Activated CD4-positive, alpha-beta T cell treated with anti-CD3 and anti-CD28 coated beads, Interleukin-2, amount 50 U/mL, for 48 hours (primary cell): ENCODE results near the gene LIN52.

Experiments used
- DNase-seq, 2 experiments: peaks; one replicate each; pipeline ENCODE4 v3.0.0-alpha.2; 2020

The LIN52 gene

DNA sequence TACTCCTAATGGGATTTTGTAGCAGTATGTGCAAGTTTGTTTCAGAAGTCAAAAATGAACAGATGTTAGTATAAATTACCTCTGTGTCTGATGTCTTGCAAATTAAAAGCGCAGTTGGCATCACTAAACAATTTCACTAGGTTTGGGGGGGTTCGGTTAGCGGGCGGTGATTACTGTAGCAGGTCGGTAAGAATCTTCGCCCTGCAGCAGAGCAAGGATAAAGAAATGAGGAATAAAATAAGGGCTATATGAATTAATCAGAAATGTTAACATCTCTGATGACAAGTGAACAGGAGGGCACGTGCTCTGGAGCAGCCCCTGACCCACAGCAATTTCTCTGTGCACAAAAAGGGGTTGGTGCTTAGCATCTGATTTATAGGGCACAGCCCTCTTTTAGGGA, 110.9 kb downstream of the LIN52 start:
- DNase-seq: no peak

DNA sequence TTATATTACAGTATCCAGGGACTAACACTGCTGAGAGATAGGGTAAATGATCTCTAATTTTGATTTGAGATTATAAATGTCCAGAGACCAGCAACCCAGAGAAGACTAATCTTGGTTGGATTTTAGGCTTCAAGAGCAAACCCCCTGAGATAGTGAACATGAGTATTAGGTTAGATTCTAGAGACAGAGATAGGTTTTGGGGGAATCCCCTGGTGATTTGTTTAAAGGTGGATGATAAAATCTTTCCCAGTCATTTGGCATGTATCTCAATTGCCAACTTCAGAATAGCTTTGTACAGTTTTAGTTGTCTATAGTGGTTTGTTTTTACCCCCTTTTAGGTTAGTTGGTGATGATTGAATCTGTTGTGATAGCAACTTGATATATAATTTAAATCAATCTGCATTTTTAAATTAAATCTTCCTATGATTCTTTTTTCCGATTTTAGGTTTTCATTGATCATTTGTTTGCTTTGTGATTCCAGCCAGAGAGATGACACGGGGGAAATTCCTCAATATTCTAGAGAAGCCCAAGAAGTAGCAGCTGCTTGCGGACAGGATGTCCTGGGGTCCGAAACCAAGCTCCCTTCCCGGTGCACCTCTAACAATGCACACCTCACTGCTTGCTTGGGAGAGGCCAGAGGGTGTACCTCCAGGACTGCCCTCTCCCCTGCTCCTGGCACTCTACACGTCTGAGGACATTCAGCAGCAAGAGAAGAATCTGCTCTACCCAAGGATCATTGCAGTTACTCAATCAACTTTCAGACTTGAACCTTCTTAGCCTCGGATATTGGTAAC, 113.9 kb downstream of the LIN52 start:
- no peak for DNase-seq

DNA sequence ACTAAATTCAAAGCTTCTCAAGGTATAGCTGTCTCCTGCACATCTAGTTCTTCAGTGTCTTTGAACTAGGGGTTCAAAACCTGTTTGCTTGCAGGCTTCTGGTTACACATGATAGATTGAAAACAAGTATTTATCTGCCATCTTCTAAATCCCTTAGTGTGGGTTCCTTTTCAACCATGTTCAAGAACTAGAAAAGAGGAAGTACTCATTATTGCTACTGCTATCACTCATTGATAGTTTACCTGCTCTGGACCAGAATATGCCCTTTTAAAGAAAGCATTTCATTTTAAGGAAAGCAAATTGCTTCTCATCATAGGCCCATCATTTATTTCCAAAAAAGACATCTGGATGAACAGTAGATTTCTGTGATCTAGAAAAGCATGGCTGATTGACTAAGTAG, 117.4 kb downstream of the LIN52 start:
- DNase-seq: no peak

DNA sequence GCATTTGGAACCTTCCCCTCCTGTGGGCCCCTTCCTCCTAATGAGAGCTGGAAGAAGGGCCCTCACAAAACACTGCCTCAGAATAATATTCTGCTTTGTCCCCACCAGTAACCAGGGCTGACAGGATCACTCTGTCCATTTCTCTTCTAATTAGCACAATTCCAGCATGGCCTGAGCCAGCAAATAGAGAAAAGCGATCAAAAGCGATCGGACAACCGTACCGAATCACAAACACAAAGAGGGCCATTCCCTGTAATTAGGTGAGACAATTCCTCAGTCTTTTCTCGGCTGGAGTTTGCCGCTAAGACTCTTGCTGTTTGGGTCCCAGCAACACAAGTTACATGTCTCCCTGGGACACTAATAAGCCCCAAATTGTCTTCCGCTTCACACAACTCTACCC, 118.9 kb downstream of the LIN52 start:
- no peak for DNase-seq

DNA sequence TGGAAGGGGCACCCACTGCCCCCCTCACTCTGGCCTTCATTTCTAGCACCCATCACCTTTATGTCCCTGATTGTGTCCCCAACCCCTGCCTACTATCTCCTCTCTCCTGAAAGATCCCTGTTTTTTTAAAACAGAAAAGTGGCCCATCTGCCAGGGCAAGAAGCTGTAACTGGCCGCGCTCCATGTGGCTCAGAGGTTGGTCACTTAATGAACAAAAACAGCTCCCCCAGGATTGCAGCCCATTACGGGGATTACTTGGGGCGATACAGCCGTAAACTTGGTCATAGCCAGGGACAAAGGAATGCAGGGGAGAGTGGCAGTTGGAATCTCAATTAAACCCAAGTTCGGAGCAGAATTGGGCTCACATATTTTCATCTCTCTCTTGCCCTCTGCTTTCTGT, 119.7 kb downstream of the LIN52 start:
- no peak for DNase-seq

DNA sequence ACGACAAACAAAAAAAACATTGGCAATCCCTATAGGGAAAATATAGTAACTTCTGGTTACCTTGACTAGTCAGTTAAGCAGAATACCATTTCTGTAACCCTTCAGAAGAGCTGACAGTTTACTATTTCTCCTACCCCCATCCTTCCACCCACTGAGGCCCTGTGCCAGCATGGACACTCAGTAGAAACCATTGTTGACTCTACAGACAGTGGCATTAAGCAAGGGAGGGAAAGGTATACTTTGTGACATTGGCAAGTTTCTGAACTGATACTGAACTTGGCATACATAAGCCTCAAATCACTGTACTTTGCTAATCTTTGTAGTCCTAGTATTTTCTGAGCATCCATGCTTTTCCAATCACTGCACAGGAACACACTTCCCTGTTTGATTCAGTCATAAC, 121.1 kb downstream of the LIN52 start:
- DNase-seq: no peak

DNA sequence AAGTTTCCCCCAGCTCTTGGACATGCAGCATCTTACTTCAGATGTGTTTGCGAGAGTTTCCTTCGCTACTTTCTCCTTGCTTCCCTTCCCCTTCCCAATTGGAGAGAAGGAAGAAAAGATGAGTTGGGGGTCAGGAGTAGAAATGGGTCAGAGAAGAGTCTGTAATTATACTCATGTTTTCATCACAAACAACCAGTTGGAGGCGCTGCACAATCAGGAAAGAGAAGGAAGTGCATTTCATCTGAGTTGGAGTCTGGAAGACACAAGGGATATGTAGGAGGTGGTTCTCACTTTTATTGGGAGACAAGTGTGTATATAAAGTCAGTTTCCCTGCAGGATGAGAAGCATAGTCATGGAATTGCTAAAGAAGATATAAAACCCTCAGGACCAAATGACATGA, 123.2 kb downstream of the LIN52 start:
- DNase-seq: peak in 1 of 2 experiments; percentile 12

DNA sequence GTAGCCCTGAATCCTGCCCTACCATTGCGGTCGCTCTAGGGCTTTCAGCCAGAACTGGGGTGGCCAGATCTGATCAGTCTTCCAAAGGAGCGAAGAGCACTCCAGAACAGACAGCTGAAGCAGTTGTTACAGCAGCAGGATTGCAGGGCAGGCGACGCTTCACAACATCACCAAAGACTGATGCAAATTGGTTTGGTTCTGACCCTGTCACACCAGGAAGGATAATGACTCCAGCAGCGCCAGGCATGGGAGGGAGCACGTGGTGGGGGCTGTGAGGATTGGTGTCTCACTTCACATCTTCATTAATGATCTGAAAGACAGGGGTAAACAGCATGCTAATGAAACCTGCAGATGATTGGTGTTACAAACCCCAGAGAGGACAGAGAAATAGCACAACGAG, 123.9 kb downstream of the LIN52 start:
- DNase-seq: no peak

DNA sequence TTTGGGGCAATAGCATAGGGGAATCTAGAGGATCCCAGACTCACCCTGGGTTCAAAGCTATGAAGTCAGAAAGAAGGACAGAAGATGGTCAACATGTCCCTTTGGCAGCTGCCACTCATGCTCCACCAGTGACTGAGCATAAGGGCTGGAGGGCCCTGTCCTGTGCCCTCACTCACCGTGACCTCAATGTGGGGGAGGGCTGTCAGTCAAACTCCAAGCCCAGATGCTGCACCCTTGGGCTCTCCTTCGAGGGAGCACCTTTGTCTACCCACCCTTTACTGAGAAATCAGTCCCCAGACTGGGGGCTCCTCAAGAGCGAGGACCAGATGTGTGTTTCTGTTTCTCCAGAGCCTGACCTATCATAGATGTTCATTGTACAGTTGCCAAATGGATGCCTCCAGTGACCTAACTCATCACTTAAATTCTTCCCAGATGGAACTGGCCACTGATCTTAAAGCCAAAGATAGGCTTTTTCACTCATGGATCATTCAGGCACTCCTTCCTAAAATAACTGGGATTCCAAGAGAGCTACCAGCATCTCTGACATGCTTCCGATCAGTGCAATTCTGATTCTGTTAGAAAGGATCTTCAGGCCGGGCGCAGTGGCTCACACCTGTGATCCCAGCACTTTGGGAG, 127.3 kb downstream of the LIN52 start:
- DNase-seq: no peak

DNA sequence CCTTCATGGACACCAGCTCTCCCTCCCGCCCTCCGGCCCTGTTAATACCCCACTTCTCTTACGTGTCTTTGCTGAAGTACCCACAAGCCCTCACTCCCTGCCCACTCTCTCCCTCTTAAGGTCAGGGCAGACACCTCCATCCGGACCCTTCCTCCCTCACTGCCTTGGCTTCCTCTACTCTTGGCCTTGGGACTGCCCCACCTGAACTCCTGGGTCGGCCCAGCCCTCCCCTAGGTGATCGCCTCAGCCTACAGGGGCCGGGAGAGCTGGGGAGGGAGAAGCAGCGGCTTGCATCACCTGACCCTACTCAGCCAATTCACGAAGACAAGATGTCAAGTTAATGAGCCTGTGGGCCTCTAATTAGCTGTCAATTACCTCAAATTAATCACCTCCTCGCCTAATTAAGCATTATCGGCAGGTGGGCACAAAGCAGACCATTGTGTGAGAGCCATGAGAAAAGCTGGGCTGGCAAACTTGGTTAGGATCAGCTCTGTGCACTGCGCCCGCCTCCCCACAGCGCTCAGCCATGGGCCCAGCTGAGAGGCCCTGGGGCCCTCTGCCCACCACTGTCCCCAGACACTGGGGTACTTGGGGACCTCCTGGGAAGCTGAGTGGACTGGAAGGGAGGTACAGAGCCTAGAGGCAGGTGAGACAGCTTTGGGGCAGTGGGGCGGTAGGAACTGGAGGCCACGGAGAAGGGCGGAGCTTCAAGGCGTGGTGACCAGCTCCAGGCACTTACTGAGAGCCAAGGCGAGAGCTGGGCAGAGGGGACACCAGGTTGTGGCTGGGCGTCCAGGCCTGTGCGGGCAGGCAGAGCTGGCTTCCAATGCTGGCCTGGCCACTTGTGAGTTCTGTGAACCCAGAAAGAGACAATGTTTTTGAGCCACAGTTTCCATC, 129.4 kb downstream of the LIN52 start:
- DNase-seq: no peak

DNA sequence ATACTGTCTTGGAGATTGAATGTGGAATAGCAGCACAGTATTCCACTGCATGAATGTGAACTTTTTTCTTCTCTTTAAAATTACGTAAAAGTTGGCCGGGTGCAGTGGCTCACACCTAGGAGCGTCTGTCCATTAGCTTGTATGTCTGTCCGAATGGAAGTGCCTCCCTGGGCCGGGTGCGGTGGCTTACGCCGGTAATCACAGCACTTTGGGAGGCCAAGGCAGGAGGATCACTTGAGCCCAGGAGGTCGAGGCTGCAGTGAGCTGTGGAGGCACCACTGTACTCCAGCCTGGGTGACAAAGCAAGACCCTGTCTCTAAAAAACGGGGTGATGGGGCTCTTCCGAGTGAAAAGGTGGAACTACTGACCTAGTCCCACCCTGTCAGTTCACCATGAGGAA, 131.9 kb downstream of the LIN52 start:
- DNase-seq: no peak

DNA sequence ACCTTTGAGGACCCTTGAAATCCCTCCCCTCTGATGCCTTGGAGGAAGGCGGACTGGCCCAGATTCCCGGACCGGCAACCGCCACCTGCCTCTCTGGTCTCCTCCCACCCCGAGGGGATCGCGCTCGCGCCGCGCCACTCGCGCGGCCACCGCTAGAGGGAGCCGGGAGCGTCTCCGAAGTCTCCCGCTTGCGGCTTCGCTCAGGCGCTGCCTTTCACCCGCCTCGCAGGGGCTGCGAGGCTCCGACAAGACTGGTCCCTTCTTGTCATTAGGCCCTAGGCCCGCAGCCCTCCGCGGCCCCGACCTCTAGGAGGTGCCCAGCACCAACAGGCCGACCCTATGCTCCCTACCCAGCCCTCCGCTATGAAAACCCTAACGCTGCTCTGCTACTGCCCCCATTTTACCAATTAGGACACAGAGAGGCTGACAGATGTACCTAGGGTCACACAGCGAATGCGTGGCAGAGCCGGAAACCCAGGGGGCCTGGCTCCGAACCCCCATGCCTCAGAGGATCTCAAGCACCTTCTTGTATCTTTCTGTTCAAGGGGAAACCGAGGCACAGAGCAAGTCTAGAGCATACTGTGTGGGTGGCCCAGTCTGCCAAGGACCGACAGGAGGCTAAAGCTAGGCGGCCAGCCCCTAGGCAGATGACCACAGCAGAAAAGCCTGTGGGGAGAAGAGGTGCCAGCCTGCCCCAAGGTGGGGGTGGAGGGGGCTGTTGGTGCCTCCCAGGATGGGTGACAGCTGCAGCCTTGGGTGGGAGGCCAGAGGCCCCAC, 133.1 kb downstream of the LIN52 start:
- peak; percentile 83 to 84 for DNase-seq

DNA sequence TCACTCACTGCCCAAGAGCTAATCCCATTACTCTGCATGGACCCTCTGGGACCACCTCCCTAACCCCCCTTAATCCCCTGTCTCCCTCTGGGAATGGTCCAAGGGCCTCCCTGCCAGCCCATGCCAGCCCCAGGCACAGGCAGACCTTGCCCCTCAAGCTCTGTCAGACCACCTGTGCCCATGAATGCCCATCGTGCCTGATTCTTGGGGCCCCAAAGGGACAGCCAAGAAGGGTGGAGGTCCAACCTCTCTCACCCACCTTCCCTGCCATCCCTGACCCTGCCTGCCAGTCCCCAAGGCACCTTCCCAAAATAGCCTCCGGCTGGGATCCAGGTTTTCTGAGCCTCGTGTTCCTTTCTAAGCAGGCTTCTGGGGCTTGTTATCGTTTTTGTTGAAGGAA, 133.7 kb downstream of the LIN52 start:
- DNase-seq: no peak

DNA sequence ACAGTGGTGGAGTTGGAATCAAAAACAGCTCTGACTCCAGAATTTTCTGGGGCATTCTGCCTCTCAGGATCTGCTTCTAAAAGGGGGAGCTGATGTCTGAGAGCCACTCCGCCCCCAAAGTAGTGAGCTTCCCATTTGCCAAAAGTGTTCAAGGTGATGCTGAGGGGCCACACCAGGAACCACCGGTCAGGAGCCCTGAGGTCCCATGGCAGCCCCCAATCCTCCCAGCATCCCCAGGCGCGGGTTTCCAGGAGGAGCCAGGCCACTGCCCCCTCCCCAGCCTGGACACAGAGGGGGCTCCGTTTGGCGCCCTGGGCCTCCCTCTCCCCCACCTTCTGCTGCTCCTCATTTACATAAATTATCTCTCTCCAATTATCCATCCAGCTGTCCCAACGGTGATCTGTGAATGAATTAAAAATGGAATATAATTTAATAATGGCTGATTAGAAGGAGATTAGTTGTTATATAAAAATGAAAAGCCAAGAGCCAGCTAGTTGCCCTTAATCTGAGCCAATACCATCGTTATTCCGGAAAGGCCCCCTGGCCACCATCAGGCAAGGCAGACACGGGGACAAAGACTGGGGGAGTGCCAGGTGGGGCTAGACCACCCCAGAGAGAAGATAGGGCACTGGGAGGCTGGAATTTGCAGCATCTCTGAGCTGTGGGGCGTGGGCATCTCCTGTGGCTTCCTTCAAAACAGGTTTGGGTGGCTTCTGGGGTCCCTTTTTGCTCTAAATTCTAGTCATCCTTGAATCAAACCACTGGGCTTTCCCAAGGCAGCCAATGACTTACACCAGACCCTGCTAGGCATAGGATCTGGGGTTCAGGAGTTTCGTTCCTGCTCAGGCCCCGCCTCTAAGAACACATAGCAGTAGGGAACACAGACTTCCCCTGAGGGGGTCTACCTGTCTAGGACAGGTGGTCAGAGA, 134.8 kb downstream of the LIN52 start:
- DNase-seq: no peak

DNA sequence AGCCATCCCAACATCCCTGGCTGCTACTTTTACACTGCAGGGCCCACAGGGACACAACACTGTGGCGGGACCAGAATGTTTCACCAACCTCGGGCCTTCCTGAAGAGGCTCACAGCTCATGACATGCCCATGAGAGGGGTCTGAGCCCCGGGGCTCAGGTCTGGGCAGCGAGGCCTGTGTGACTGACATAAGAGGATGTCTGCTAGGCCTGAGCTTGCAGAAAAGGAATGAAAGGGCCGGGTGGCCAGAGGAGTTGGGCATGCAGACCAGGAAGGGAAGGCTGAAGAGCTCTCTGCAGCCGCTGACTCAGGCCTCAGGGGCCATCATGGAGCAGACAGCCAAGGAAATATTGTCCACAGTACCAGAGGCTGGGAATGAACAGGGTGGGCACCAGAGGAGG, 136.2 kb downstream of the LIN52 start:
- DNase-seq: no peak

DNA sequence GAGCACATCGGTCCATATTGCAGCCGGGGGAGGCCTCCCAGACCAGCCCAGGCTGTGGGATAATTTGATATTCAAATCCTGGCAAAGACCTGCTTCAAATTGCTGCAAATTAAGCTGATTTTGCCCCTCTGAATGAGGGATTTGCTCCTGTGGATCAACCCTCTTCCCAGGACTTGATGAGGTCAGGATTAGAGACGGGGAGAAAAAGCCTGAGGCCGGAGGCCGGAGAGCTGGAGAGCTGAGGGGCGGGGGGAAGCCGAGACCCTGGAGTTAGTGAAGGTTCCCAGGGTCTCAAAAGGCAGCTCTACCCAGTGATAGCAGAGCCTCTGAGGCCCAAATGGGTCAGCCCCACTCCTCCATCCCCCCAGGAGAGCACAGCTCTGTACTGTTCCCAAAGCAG, 137.0 kb downstream of the LIN52 start:
- DNase-seq: no peak

DNA sequence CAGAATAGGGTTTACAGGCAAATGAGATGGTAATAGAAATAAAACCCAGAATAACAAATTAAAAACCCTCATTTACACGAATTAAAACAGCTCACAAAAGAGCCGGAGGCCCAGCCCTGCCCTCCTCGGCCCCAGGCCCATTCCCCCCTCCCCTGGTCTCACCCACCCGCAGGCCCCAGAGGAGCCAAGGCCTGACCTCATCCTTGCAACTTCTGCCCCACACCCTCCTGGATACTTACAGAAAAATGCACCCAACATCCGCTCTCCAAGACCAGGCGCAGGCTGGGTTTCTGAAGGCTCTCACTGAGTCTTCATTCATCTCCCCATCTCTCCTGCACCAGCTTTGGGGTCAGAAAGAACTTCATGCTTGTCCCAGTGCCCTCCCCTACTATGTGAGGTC, 138.3 kb downstream of the LIN52 start:
- no peak for DNase-seq

DNA sequence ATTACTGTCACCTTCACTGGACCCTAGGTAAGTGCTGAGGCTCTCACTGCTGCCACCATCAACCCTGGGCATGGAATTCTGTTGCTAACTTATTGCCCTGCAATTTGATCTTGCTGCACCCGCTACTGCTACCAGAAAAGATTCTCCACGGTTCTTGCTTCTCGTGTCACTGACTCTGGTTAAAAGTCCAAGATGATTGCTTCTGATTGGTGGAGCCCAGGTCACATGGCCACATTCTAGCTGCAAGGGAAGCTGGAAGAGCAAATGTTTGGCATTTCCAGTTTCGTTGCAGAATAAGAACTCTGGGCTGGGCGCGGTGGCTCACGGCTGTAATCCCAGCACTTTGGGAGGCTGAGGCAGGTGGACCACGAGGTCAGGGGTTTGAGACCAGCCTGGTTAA, 147.0 kb downstream of the LIN52 start:
- DNase-seq: no peak

DNA sequence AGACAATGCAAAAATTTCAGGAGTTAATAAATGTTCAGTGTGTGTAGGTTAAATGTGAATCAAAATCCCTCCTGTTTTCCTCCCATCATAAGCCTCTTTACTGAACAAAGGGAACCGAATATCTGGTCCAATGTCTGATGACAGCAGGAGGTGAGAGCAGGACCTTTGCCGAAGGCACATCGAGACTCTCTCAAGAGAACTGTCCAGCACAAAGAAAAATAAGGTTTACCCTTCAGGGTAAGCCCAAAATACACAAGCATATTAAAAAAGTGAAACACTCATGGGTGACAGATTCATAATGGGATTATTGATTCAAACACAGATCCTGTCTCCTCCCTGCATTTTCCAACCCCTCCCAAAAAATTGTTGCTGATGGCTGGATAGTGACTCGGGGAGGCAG, 150.3 kb downstream of the LIN52 start:
- DNase-seq: no peak

DNA sequence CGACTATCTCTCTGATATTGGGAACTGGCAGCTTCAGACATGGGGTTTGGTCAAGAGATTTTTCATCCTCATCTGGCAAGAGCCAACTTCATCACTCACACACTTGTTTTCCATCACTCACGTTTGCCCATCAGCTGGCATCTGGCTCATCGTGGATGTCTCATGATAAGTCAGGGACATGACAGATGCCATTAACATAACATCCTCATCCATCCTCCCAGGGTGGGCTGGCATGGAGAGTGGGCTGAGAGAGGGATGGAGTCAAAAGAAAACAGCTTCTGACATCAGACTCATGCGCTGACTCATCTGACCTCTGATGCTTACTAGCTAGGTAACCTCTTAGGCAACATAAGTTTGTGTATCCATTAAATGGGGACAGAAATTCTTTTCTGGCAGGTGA, 152.7 kb downstream of the LIN52 start:
- DNase-seq: no peak

DNA sequence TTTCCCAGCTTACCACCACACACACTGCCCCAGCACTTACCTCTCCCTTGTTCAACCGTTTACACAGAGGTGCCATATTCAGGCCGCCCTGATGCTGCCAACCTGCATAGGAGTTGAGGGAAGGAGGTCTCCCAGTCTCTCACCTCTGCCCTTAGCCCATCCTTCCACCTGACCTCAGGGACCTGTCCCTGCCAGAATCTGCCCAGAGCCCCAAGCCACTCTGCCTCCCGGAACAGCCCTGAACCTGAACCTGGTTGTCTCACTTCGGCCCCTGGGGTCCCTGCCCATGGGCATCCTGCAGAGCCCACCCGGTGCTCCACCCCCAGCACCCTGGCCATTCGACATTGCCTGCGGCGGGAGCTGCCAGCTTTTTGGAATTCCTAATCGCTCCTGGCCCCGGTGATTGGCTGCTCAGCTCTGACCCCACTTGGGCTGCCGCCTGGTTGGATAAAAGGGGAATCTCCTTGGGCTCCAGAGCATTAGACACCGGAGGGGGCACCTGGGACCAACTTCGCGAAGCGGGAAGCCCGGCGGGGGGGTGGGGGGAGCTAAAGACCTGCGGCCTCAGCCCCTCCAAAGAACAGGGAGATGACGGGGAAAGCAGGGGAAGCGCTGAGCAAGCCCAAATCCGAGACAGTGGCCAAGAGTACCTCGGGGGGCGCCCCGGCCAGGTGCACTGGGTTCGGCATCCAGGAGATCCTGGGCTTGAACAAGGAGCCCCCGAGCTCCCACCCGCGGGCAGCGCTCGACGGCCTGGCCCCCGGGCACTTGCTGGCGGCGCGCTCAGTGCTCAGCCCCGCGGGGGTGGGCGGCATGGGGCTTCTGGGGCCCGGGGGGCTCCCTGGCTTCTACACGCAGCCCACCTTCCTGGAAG, 154.5 kb downstream of the LIN52 start, which contains the start of gene VSX2:
Gene VSX2 (plus strand): TSS at position 476 of the 874 bp plus-strand sequence. CDS start 113 bp downstream, at position 589.
- DNase-seq: no peak
